ENCODE measurements around the gene WNT3.
"Not testable (repeated sequence)": the region's sequence is repeated elsewhere in the genome, so short reads cannot be mapped to it uniquely, and the experiment has no call there.

The WNT3 gene

DNA sequence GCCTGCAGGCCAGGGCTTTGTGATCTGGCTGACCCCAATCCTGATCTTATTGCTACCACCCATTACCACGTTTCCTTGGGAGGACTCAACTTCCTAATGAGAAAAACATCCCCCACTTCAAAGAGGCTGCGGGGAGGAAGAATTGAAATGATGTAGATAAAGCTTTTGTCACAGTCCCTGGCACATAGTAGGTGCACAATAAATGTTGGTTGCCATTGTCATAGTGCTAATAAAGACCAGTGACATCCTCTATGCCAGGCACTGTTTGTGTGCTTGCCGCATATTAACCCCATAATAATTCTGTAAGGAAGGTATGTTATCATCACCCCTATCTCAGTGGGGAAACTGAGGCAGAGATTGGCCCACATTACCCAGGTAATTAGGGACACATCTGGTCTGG lies 22.4 kb downstream of the WNT3 start:
- Mint-ChIP-seq H3K27ac (no peak overlapping the region), H3K4me1 (ENCODE audit: low read depth) (no peaks in the 10 kb centered on the region), H3K9me3 (no peaks in the 10 kb centered on the region), H3K4me3 (no peak overlapping the region), H3K27me3 (peaks cover 33% of the 10 kb centered on the region), H3K36me3 (ENCODE audit: low read depth) (no peaks in the 10 kb centered on the region)
- intact Hi-C loops (cut with micrococcal nuclease) = no loop called here

DNA sequence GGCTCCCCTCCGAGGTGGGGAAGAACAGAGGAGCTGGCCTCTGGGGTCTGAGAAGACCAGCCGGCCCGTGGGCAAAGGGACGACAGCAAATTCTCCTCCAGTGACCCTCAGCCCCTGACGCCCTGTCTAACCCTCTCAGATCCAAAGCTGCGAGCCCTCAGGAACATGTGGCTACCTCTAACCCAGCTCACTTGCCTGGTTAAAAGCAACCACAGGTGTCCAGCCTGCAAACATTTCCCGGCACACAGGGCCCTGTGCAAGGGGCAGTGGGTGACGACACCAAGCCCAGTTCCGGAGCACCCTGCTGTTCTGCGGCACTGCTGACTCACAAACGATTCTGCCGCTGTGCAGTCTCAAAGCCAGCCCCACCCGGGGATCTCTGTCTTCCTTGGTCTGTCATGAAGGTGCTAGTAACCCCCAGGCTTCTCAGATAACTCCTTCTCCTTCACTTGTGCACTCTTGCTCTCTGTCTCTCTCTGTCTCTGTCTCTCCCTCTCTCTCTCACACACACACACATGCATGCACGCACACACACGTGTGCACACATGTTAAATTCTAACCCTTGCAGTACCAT lies 23.0 kb downstream of the WNT3 start:
- intact Hi-C loops (cut with micrococcal nuclease) = no loop called here
- Mint-ChIP-seq H3K4me1 (ENCODE audit: low read depth) (no peaks in the 10 kb centered on the region), H3K27me3 (peaks cover 37% of the 10 kb centered on the region), H3K36me3 (ENCODE audit: low read depth) (no peaks in the 10 kb centered on the region), H3K9me3 (no peaks in the 10 kb centered on the region), H3K4me3 (no peak overlapping the region), H3K27ac (no peak overlapping the region)

DNA sequence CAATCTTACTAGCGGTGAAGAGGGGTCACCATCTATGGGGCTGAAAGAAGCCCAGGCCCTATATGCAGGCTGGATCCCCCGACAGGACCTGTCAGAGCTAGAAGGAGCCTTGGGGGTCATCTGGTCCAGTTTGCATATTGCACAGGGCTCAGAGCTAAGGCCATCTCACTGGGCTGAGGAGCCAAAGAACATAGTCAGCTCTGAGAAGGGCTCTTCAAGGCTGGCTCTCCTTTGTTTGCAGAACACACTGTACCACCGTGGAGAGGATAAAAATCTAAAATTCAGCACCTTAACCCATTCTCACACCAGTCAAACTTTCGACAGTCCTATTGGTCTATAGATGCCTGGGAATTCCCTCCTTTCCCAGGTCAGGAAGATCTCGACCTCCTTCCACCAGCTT lies 24.2 kb downstream of the WNT3 start:
- H3K36me3 Mint-ChIP-seq (ENCODE audit: low read depth) = no peaks in the 10 kb centered on the region

DNA sequence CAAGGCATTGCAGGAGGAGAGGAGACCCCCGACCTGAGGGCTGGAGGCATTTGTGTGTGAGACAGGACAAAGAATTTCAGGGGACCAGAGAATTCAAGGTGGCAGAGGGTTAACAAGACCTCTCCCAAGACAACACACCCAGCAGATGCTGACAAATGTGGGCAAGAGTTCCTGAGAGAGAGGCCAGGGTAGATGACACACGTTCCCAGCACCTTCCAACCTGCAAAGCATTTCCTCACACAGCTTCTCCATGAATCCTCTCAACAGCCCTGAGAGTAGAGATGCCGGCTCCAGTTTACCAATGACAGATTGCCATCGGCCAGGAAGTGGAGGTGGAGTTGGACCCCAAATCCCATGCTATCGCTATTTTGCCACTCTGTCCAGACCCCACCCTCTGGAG lies 25.0 kb downstream of the WNT3 start:
- H3K9me3 Mint-ChIP-seq = no peaks in the 10 kb centered on the region
- no peak overlapping the region for H3K4me3 Mint-ChIP-seq
- H3K4me1 Mint-ChIP-seq (ENCODE audit: low read depth) = no peaks in the 10 kb centered on the region
- intact Hi-C loops (cut with micrococcal nuclease) = no loop called here
- peaks cover 45% of the 10 kb centered on the region for H3K27me3 Mint-ChIP-seq
- H3K36me3 Mint-ChIP-seq (ENCODE audit: low read depth) = no peaks in the 10 kb centered on the region
- no peak overlapping the region for H3K27ac Mint-ChIP-seq

More for the DNA sequence above, 24.2 kb downstream of the WNT3 start:
- Mint-ChIP-seq H3K4me1 (ENCODE audit: low read depth) (no peaks in the 10 kb centered on the region), H3K27ac (no peak overlapping the region), H3K4me3 (no peak overlapping the region), H3K9me3 (no peaks in the 10 kb centered on the region), H3K27me3 (peaks cover 43% of the 10 kb centered on the region)
- intact Hi-C loops (cut with micrococcal nuclease) = no loop called here

DNA sequence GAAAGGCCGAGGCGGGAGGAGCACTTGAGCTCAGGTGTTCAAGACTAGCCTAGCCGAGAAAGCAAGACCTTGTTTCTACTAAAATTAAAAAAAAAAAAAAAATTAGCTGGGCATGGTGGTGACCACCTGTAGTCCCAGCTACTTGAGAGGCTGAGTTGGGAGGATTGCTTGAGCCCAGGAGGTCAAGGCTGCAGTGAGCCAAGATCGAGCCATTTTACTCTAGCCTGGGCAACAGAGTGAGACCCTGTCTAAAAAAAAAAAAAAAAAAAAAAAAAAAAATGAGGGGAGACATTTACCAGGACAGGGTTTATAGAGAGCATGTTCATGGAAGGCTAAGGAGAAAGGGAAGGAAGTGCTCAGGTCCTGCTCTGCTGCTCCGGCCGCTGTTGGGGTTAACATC lies 25.5 kb downstream of the WNT3 start:
- H3K27ac Mint-ChIP-seq; intact Hi-C loops (cut with micrococcal nuclease); H3K9me3 Mint-ChIP-seq; H3K4me3 Mint-ChIP-seq; H3K4me1 Mint-ChIP-seq (ENCODE audit: low read depth); H3K36me3 Mint-ChIP-seq (ENCODE audit: low read depth): not testable (repeated sequence)
- peaks cover 44% of the 10 kb centered on the region for H3K27me3 Mint-ChIP-seq

DNA sequence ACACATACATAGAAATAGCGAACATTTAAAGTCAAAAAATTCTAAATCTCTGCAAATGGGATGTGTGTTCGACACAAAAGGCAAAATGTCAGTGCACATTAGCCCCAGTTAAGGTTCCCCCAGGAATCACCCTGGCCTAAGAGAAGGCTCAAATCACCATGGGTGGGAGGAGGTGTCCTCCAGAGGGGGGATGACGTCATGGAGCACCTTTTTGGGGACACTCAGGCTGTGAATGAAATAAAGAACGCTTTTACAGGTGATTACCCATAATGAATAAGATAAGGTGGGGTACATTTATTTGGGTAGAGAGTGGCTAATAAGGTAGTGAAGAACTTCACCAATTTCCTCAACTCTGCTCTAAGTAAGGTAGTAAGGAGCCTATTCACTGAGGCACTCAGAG lies 26.4 kb downstream of the WNT3 start:
- Mint-ChIP-seq H3K4me1 (ENCODE audit: low read depth) (no peaks in the 10 kb centered on the region), H3K36me3 (ENCODE audit: low read depth) (no peaks in the 10 kb centered on the region), H3K27me3 (peaks cover 42% of the 10 kb centered on the region), H3K9me3 (no peaks in the 10 kb centered on the region), H3K27ac (no peak overlapping the region), H3K4me3 (no peak overlapping the region)
- intact Hi-C loops (cut with micrococcal nuclease) = no loop called here

DNA sequence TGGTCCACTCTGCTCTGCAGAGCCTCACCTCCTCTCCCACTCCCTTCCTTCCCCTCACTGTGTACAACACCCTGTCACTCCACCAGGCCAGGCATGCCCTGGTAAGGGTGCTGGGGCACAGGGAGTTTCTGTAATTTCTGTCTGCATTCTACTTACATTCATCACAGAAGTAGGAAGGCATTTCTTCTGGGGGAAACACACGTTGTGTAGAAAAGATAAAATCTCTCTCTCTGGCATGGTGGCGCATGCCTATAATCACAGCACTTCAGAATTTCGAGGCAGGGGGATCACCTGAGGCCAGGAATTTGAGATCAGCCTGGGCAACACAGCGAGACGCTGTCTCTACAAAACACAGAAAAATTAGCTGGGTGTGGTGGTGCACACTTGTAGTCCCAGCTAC lies 27.0 kb downstream of the WNT3 start:
- intact Hi-C loops (cut with micrococcal nuclease) = no loop called here
- H3K4me1 Mint-ChIP-seq (ENCODE audit: low read depth) = no peaks in the 10 kb centered on the region
- no peaks in the 10 kb centered on the region for H3K9me3 Mint-ChIP-seq
- peaks cover 41% of the 10 kb centered on the region for H3K27me3 Mint-ChIP-seq
- H3K36me3 Mint-ChIP-seq (ENCODE audit: low read depth) = no peaks in the 10 kb centered on the region
- H3K4me3 Mint-ChIP-seq = no peak overlapping the region
- H3K27ac Mint-ChIP-seq = no peak overlapping the region

DNA sequence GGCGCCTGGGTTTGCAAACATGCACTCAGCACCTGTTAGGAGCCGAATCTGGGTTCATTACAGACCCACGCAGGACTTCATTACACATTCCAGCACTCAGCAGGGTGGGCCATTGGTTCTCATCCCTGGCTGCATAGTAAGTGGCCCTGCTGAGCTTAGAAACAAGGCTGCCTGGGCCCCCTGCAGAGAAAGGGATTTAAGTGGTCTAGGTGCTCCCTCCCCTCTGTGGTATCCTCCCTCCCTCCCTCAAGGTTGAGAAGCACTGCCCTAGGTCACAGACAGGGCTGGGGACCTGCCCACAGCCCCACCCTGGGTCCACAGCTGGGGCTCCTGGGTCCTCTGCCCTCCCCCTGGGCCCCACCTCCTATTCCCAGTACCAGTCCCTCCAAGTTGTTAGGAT lies 28.3 kb downstream of the WNT3 start:
- H3K4me3 Mint-ChIP-seq = no peak overlapping the region
- no peaks in the 10 kb centered on the region for H3K9me3 Mint-ChIP-seq
- peaks cover 35% of the 10 kb centered on the region for H3K27me3 Mint-ChIP-seq
- H3K4me1 Mint-ChIP-seq (ENCODE audit: low read depth) = no peaks in the 10 kb centered on the region
- intact Hi-C loops (cut with micrococcal nuclease) = no loop called here
- H3K36me3 Mint-ChIP-seq (ENCODE audit: low read depth) = no peaks in the 10 kb centered on the region
- no peak overlapping the region for H3K27ac Mint-ChIP-seq

DNA sequence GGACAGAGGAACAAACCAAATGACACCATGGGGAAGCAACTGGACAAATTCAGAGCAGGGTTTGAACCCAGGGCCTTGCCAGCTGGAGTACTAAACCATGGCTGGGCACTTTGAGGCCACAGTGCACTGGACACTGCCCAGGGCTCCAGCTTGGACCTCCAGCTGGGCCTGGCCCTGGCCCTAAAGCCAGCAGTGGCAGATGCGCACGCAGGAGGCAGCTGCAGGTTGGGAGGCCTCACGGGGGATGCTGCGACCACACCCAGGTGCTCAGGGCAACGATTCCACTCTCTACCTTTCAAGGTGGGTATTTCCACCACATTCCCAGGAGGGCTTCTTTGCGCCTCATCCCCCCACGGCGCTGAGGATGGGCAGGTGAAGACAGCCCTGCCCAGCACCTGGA lies 28.9 kb downstream of the WNT3 start:
- Mint-ChIP-seq H3K27me3 (peaks cover 31% of the 10 kb centered on the region), H3K27ac (no peak overlapping the region), H3K36me3 (ENCODE audit: low read depth) (no peaks in the 10 kb centered on the region), H3K4me3 (no peak overlapping the region), H3K4me1 (ENCODE audit: low read depth) (no peaks in the 10 kb centered on the region), H3K9me3 (no peaks in the 10 kb centered on the region)
- intact Hi-C loops (cut with micrococcal nuclease) = no loop called here

DNA sequence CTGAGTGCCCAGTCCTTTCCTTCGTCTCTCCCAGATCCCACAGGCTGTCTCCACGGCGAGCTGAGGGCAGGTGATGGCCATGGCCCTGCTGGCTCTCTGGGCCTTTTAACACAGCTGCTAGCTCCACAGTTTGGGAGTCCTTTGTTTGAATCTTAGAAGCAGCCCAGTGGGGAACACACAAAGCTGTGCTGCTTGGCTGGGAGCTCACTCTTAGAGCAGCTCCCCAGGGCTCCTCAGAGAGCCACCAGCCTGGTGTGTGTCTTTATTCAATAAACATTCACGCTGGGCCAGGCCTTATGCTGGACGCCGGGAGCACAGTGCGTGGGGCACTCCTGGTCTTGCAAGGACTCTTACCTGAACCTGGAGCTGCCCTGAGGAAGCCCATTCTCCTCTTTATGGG lies 29.7 kb downstream of the WNT3 start:
- intact Hi-C loops (cut with micrococcal nuclease) = no loop called here
- Mint-ChIP-seq H3K36me3 (ENCODE audit: low read depth) (no peaks in the 10 kb centered on the region), H3K4me1 (ENCODE audit: low read depth) (no peaks in the 10 kb centered on the region), H3K4me3 (no peak overlapping the region), H3K27ac (no peak overlapping the region), H3K27me3 (peaks cover 29% of the 10 kb centered on the region), H3K9me3 (no peaks in the 10 kb centered on the region)

DNA sequence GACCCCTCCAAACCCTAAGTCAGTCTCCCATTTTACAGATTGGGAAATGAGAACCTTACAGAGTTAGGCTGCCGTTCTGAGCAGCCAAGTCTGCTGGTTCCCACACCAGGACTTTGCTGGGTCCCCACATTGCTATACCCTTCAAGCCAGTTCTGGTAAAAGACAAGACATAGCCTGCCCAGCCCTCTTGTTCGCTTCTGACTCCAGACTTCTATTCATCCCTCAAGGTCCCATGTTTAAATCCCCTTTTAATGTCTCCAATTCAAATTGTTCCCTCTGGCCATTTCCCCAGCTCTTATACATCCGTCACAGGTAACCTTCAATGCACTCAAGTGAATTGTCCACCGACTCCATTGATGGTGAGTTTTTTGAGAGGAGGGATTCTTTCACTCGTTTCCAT lies 30.2 kb downstream of the WNT3 start:
- intact Hi-C loops (cut with micrococcal nuclease) = no loop called here
- Mint-ChIP-seq H3K27ac (no peak overlapping the region), H3K4me1 (ENCODE audit: low read depth) (no peaks in the 10 kb centered on the region), H3K9me3 (no peaks in the 10 kb centered on the region), H3K4me3 (no peak overlapping the region), H3K36me3 (ENCODE audit: low read depth) (no peaks in the 10 kb centered on the region), H3K27me3 (peaks cover 24% of the 10 kb centered on the region)

DNA sequence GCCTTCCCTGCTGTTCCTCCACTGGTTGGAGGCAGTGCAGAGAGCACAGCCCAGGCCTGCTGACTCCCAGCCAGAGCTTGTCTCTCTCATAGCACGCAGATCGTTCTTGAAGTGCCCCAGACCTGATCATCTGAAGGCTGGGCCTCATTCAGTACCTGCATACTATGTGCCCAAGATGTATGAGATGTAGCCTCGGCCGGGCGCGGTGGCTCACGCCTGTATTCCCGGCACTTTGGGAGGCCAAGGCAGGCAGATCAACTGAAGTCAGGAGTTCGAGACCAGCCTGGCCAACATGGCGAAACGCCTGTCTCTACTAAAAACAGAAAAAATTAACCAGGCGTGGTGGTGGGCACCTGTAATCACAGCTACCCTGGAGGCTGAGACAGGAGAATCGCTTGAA lies 31.0 kb downstream of the WNT3 start:
- no peaks in the 10 kb centered on the region for H3K9me3 Mint-ChIP-seq
- intact Hi-C loops (cut with micrococcal nuclease) = no loop called here
- no peaks in the 10 kb centered on the region for H3K36me3 Mint-ChIP-seq (ENCODE audit: low read depth)
- H3K4me1 Mint-ChIP-seq (ENCODE audit: low read depth) = no peaks in the 10 kb centered on the region
- peaks cover 23% of the 10 kb centered on the region for H3K27me3 Mint-ChIP-seq
- H3K4me3 Mint-ChIP-seq = no peak overlapping the region
- no peak overlapping the region for H3K27ac Mint-ChIP-seq

DNA sequence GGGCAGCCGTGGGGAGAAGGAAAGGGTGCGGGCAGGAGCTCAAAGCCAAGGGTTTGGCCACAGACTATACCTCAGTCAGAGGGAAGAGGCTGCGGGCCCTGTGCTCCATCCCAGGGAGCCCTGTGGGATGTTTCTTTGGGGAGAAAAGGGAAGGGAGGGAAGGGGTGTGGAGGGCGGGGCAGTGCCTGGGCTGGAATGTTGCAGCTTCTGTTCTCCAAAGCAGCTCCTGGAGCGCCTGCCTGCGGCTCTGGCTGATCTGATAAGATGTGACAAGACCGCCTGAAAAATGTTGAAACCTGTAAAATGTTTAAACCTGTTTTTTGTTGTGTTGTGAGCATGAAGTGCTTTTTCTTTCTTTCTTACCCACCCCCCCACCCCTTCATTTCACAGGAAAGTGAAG lies 32.8 kb downstream of the WNT3 start:
- H3K9me3 Mint-ChIP-seq = no peaks in the 10 kb centered on the region
- no peaks in the 10 kb centered on the region for H3K36me3 Mint-ChIP-seq (ENCODE audit: low read depth)
- H3K27me3 Mint-ChIP-seq = peaks cover 15% of the 10 kb centered on the region
- H3K27ac Mint-ChIP-seq = no peak overlapping the region
- H3K4me3 Mint-ChIP-seq = no peak overlapping the region
- H3K4me1 Mint-ChIP-seq (ENCODE audit: low read depth) = no peaks in the 10 kb centered on the region
- intact Hi-C loops (cut with micrococcal nuclease) = no loop called here

DNA sequence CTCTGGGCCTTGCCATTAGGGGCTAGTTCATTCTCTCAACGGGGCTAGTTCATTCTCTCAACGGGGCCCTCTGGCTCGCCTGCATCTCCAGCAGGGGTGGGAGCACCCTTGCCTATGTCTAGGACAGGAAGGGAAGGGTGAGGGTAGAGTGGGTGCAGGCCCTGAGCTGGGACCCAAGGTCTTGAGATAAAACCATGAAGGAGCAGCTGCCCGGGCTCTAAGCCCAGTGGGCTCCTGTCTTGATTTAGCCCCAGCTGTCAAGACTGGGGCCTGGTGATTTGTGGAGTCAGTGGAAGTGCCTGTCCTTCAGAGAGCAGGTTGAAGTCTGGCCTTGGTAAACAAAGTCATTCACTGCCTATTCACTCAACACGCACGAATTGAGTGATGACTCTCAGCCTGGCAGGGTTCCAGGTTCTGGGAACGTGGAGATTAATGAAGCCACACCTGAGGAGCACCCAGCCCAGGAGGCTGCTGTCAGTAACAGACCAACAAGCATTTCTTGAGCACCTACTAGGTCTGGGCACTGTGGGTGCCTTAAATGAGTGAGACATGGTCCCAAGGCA lies 35.4 kb downstream of the WNT3 start:
- no peak overlapping the region for H3K27ac Mint-ChIP-seq
- H3K4me3 Mint-ChIP-seq = no peak overlapping the region
- H3K27me3 Mint-ChIP-seq = peaks cover 15% of the 10 kb centered on the region
- H3K4me1 Mint-ChIP-seq (ENCODE audit: low read depth) = no peaks in the 10 kb centered on the region
- H3K9me3 Mint-ChIP-seq = no peaks in the 10 kb centered on the region
- intact Hi-C loops (cut with micrococcal nuclease) = no loop called here
- H3K36me3 Mint-ChIP-seq (ENCODE audit: low read depth) = no peaks in the 10 kb centered on the region

DNA sequence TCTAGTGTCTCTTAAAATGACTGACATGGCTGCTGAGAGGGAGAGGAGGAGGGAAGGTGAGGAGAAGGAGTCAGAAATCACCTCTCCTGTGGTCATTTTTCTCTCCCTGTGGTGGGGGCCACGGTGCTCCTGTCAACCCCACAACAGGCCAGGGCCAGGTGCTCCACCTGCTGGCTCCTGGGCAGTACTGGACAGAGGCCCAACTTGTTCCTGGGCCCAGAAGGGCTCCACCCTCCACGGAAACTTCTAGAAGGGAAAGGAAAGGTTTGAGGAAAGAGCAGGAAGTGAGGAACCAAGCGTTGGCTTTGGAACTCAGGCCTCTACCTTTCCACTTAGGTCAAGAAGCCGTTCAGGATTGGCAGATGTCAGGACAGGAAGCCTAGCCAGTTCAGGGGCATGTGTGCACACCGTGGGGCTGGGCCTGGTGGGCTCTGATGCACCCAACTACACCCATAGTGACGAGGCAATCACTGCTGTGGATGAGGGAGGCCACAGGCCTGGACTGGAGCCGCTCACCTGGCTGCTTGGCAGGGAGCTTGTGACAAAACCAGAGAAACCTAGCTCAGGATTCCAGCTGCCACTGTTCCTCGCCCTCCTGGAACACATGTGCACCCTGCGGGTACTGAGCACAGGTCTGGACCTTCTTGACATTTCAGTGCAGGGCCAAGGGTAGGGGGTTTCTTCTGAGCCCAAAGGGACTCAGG lies 36.1 kb downstream of the WNT3 start:
- Mint-ChIP-seq H3K4me3 (no peak overlapping the region), H3K36me3 (ENCODE audit: low read depth) (no peaks in the 10 kb centered on the region), H3K9me3 (no peaks in the 10 kb centered on the region), H3K27ac (no peak overlapping the region), H3K27me3 (peaks cover 21% of the 10 kb centered on the region), H3K4me1 (ENCODE audit: low read depth) (no peaks in the 10 kb centered on the region)
- intact Hi-C loops (cut with micrococcal nuclease) = no loop called here
